ENCODE results near the gene IGFALS.

The IGFALS gene

GRCh38 chr16:1828645-1829410 lies 35.3 kb upstream of the IGFALS start:
- TF ChIP-seq, protein P1, sequence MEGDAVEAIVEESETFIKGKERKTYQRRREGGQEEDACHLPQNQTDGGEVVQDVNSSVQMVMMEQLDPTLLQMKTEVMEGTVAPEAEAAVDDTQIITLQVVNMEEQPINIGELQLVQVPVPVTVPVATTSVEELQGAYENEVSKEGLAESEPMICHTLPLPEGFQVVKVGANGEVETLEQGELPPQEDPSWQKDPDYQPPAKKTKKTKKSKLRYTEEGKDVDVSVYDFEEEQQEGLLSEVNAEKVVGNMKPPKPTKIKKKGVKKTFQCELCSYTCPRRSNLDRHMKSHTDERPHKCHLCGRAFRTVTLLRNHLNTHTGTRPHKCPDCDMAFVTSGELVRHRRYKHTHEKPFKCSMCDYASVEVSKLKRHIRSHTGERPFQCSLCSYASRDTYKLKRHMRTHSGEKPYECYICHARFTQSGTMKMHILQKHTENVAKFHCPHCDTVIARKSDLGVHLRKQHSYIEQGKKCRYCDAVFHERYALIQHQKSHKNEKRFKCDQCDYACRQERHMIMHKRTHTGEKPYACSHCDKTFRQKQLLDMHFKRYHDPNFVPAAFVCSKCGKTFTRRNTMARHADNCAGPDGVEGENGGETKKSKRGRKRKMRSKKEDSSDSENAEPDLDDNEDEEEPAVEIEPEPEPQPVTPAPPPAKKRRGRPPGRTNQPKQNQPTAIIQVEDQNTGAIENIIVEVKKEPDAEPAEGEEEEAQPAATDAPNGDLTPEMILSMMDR (IDR thresholded peaks at IDR 0.05; ENCODE audit: low read depth, low read length) = no peak
- H3K4me3 ChIP-seq (ENCODE audit: low read depth, low read length) = peak overlapping the region; percentile 80

DNA sequence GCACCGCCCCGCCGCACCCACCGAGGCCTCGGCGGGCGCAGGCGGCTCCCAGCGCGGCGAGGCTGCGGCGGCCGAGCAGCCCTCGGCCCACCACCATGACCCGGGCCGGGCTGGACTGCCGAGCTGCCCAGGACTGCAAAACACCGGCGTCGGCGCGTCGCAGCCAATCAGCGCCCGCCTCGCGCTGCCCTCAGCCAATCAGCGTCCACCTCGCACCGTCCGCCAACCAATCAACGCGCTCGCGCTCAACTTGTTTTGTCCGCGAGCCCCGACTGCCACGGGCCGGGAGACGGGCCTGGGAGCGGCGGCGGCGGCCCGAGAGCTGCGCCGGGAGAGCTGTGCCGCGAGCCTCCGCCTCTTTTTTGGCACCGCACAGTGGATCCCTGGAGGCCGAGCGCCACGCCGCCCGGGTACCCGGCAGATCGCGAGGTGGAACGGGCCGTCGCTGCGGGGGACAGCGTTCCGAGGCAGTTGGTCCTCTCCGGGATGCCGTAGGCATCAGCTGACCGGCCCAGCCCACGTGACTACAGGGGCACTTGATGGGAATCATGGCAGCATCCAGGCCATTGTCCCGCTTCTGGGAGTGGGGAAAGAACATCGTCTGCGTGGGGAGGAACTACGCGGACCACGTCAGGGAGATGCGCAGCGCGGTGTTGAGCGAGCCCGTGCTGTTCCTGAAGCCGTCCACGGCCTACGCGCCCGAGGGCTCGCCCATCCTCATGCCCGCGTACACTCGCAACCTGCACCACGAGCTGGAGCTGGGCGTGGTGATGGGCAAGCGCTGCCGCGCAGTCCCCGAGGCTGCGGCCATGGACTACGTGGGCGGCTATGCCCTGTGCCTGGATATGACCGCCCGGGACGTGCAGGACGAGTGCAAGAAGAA lies 33.4 kb upstream of the IGFALS start, which contains the start of the genes FAHD1 and HAGH:
Gene FAHD1 (plus strand): TSS at position 516 of the 883 bp plus-strand sequence. CDS start 33 bp downstream, at position 549.
Gene HAGH (minus strand): TSS at position 135 of the 883 bp plus-strand sequence. CDS start 38 bp downstream, at position 97.
- TF ChIP-seq, protein P1 (IDR thresholded peaks at IDR 0.05; ENCODE audit: low read depth, low read length) = no peak
- H3K4me3 ChIP-seq (ENCODE audit: low read depth, low read length) = peak within 1 kb of the TSS; percentile 80

GRCh38 chr16:1825864-1826690 lies 32.6 kb upstream of the IGFALS start:
- TF ChIP-seq, protein P1 (IDR thresholded peaks at IDR 0.05; ENCODE audit: low read depth, low read length) = no peak

GRCh38 chr16:1825381-1825863 lies 31.9 kb upstream of the IGFALS start:
- TF ChIP-seq, protein P1 (IDR thresholded peaks at IDR 0.05; ENCODE audit: low read depth, low read length) = no peak
- peak overlapping the region; percentile 80 for H3K4me3 ChIP-seq (ENCODE audit: low read depth, low read length)

More at GRCh38 chr16:1825864-1826690, 32.6 kb upstream of the IGFALS start:
- H3K4me3 ChIP-seq (ENCODE audit: low read depth, low read length) = peak overlapping the region; percentile 80

DNA sequence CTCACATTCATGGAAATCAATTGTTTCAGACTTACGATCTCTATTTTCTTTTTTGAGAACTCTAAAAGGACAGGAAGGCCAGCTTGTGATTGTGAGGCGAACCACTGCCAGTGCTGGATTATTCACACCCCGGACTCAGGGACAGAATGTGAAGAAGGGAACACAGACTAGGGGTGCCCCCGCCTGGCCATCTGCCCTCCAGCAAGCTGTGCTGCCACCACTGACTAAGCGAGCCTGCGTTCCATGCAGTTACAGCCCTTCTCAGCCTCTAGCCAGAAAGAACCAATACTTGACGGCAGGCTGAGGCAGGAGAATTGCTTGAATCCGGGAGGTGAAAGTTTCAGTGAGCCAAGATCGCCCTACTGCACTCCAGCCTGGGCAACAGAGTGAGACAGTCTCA lies 30.3 kb upstream of the IGFALS start:
- TF ChIP-seq, protein P1 (IDR thresholded peaks at IDR 0.05; ENCODE audit: low read depth, low read length) = peak; percentile 21; the same call in 1 of the 2 replicates
- H3K4me3 ChIP-seq (ENCODE audit: low read depth, low read length) = no peak overlapping the region

DNA sequence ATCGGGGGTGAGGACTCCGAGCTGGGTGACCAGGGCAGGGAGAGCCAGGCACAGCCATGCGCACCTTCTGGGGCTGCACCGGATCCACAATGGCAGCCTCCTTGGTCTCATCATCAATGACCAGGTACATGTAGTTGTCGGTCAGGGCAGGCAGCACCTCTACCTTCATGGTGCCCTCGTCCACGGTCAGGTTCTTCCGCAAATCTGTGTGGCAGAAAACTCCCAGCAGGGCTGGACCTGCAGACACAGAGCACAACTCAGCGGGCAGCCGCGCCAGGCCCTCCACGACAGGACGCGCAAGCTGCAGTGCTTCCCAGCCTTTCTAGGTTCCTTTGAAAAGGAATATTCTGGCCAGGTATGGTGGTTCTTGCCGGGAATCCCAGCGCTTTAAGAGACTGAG lies 29.3 kb upstream of the IGFALS start:
- H3K4me3 ChIP-seq (ENCODE audit: low read depth, low read length) = no peak overlapping the region
- TF ChIP-seq, protein P1 (IDR thresholded peaks at IDR 0.05; ENCODE audit: low read depth, low read length) = no peak
